Neural progenitor cell (in vitro differentiated cells): ENCODE measurements around the gene CDHR2. TPM values are rescaled to one million over a fixed set of nuclear protein-coding genes. Genes with fewer than 3 reads are reported as not detected.

Experiments used
- DNase-seq: peaks from one replicate; pipeline ENCODE4 v3.0.0-alpha.2; 2016; ENCODE audit warnings: low spot score
- H2AFZ ChIP-seq: fragments of 200-600 bp; sonication (generic); replicated peaks from 2 replicates; pipeline ENCODE4 v1.6.1; 2016; ENCODE audit warnings: antibody characterized with exemption
- H3F3A ChIP-seq: fragments of 200-600 bp; sonication (generic); 2 replicates; pipeline ENCODE4 v1.6.1; 2016; ENCODE audit warnings: antibody characterized with exemption, low read depth
- H3K27ac ChIP-seq: fragments of 200-600 bp; sonication (generic); 2 replicates; pipeline ENCODE4 v1.5.1; 2016; ENCODE audit warnings: mild to moderate bottlenecking
- H3K27me3 ChIP-seq: fragments of 200-600 bp; sonication (generic); 2 replicates; pipeline ENCODE4 v1.6.1; 2016; ENCODE audit warnings: mild to moderate bottlenecking, moderate library complexity
- H3K36me3 ChIP-seq: fragments of 200-600 bp; sonication (generic); 2 replicates; pipeline ENCODE4 v1.5.1; 2016
- H3K4me1 ChIP-seq: fragments of 200-600 bp; sonication (generic); 2 replicates; pipeline ENCODE4 v1.6.1; 2016; ENCODE audit warnings: mixed run types
- H3K4me2 ChIP-seq: fragments of 200-600 bp; sonication (generic); 2 replicates; pipeline ENCODE4 v1.6.1; 2016
- H3K4me3 ChIP-seq: fragments of 200-600 bp; sonication (generic); 2 replicates; pipeline ENCODE4 v1.5.1; 2016
- H3K79me2 ChIP-seq: fragments of 200-600 bp; sonication (generic); 2 replicates; pipeline ENCODE4 v1.6.1; 2016; ENCODE audit warnings: low read depth
- H3K9ac ChIP-seq: fragments of 200-600 bp; sonication (generic); 2 replicates; pipeline ENCODE4 v1.6.1; 2016
- H3K9me3 ChIP-seq: fragments of 200-600 bp; sonication (generic); 2 replicates; pipeline ENCODE4 v1.5.1; 2016; ENCODE audit warnings: low read depth
- H4K20me1 ChIP-seq: fragments of 200-600 bp; sonication (generic); 2 replicates; pipeline ENCODE4 v1.6.1; 2016; ENCODE audit warnings: low read depth
- H3K27ac Mint-ChIP-seq: 3 replicates; pipeline ENCODE4 v1.8.0; 2021; ENCODE audit warnings: mixed read lengths
- H3K27me3 Mint-ChIP-seq: 2 replicates; pipeline ENCODE4 v1.8.0; 2022; ENCODE audit warnings: low read depth, mild to moderate bottlenecking, inconsistent platforms, moderate library complexity, mixed read lengths; ENCODE audit not compliant: insufficient read depth
- H3K36me3 Mint-ChIP-seq: 3 replicates; pipeline ENCODE4 v1.8.0; 2021; ENCODE audit warnings: mixed read lengths
- H3K4me1 Mint-ChIP-seq: 3 replicates; pipeline ENCODE4 v1.8.0; 2021; ENCODE audit warnings: mixed read lengths
- H3K4me3 Mint-ChIP-seq: 3 replicates; pipeline ENCODE4 v1.8.0; 2021; ENCODE audit warnings: mild to moderate bottlenecking, moderate library complexity, mixed read lengths
- H3K9me3 Mint-ChIP-seq: 3 replicates; pipeline ENCODE4 v1.8.0; 2020; ENCODE audit warnings: mixed read lengths
- CTCF ChIP-seq: fragments of 200-600 bp; sonication (generic); IDR thresholded peaks from 2 replicates; pipeline ENCODE4 v1.5.1; 2017; ENCODE audit warnings: antibody characterized with exemption, mild to moderate bottlenecking
- EZH2 ChIP-seq: fragments of 200-600 bp; sonication (generic); IDR thresholded peaks from 2 replicates; pipeline ENCODE4 v1.6.1; 2017; ENCODE audit warnings: antibody characterized with exemption, mild to moderate bottlenecking, moderate library complexity
- EZH2phosphoT487 ChIP-seq: fragments of 200-600 bp; sonication (generic); IDR thresholded peaks from 2 replicates; pipeline ENCODE4 v1.6.1; 2017; ENCODE audit warnings: antibody characterized with exemption
- total RNA-seq: library from RNA; depleted of rRNA; stranded (reverse); fragments of >200 nt; gene quantifications from 2 replicates; pipeline ENCODE4 v1.2.3, GENCODE V29; 2015; ENCODE audit warnings: low replicate concordance

CDHR2 gene
- total RNA-seq, 1 donor from 2014 or later: not detected

DNA sequence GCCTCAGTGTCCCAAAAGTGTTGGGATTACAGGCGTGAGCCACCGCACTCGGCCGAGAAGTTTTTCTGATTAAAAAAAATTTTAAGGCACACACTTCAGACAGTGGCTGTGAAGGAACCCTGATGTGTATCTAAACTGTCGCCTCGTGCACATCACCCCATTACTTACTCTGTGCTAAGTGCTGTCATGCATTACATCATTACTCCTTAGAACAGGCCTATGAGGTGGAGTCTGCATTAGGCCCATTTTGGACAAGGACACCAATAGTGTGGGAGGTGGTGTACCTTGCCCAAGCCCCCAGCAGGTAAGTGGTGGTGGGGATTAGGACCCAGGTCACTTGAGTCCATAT is 3.8 kb upstream of the CDHR2 start:
- H3K9ac ChIP-seq: no peak overlapping the region
- peaks cover 14% of the 10 kb centered on the region for H3F3A ChIP-seq
- no peak for DNase-seq
- Mint-ChIP-seq H3K4me1 (peaks cover 28% of the 10 kb centered on the region), H3K36me3 (no peaks in the 10 kb centered on the region), H3K27ac (no peak overlapping the region), H3K4me3 (no peak overlapping the region), H3K27me3 (peaks cover 22% of the 10 kb centered on the region), H3K9me3 (no peaks in the 10 kb centered on the region)
- no peak overlapping the region for H3K27ac ChIP-seq
- H3K4me1 ChIP-seq: peaks cover 17% of the 10 kb centered on the region
- no peaks in the 10 kb centered on the region for H4K20me1 ChIP-seq
- no peaks in the 10 kb centered on the region for H3K36me3 ChIP-seq
- peaks cover 46% of the 10 kb centered on the region for H3K27me3 ChIP-seq
- no peak overlapping the region for H3K4me2 ChIP-seq
- no peak overlapping the region for H2AFZ ChIP-seq
- no peak for TF ChIP-seq EZH2
- no peak for TF ChIP-seq CTCF
- no peak for TF ChIP-seq EZH2phosphoT487
- H3K9me3 ChIP-seq: no peaks in the 10 kb centered on the region
- H3K4me3 ChIP-seq: no peak overlapping the region
- H3K79me2 ChIP-seq: no peaks in the 10 kb centered on the region

- Histone ChIP-seq H3K4me3 (no peak overlapping the region), H3K36me3 (no peaks in the 10 kb centered on the region), H3K9me3 (no peaks in the 10 kb centered on the region), H3K9ac (no peak overlapping the region), H4K20me1 (no peaks in the 10 kb centered on the region), H3F3A (peaks cover 14% of the 10 kb centered on the region), H3K4me1 (peaks cover 17% of the 10 kb centered on the region), H3K79me2 (no peaks in the 10 kb centered on the region), H3K27ac (no peak overlapping the region), H2AFZ (no peak overlapping the region), H3K27me3 (peaks cover 46% of the 10 kb centered on the region), H3K4me2 (no peak overlapping the region)
- no peak for TF ChIP-seq CTCF
- Mint-ChIP-seq H3K27me3 (peaks cover 17% of the 10 kb centered on the region), H3K27ac (no peak overlapping the region), H3K9me3 (no peaks in the 10 kb centered on the region), H3K4me3 (no peak overlapping the region), H3K4me1 (peaks cover 24% of the 10 kb centered on the region), H3K36me3 (no peaks in the 10 kb centered on the region)
- no peak for DNase-seq
These were observed 3.2 kb upstream of the CDHR2 start for GRCh38 chr5:176545737-176546509.

DNA sequence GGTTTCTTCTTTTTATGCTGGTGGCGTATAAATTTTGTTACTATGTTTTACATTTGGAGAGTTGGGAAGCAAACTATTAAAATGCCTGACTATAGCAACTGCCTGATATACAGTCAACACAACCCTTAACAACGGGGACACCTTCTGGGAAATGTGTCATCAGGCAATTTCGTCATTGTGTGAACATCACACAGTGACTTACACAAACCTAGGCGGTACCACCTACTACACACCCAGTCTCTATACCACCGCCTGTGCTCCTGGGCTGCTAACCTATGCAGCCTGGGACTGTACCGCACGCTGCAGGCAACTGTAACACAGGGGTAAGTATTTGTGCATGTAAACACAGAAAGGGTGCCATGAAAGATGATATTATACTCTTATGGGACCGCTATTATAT is 1.3 kb upstream of the CDHR2 start:
- no peaks in the 10 kb centered on the region for H3K36me3 ChIP-seq
- no peak overlapping the region for H2AFZ ChIP-seq
- Mint-ChIP-seq H3K9me3 (no peaks in the 10 kb centered on the region), H3K36me3 (no peaks in the 10 kb centered on the region), H3K27ac (no peak overlapping the region), H3K4me1 (peaks cover 17% of the 10 kb centered on the region), H3K4me3 (no peak overlapping the region), H3K27me3 (peaks cover 13% of the 10 kb centered on the region)
- no peak overlapping the region for H3K27ac ChIP-seq
- TF ChIP-seq EZH2phosphoT487 (no peak), EZH2 (no peak), CTCF (no peak)
- no peaks in the 10 kb centered on the region for H3K9me3 ChIP-seq
- H3K4me2 ChIP-seq: no peak overlapping the region
- no peak overlapping the region for H3K4me3 ChIP-seq
- peaks cover 33% of the 10 kb centered on the region for H3K27me3 ChIP-seq
- H3K79me2 ChIP-seq: no peaks in the 10 kb centered on the region
- no peak overlapping the region for H3K9ac ChIP-seq
- no peak for DNase-seq
- peaks cover under 1% of the 10 kb centered on the region for H3F3A ChIP-seq
- H4K20me1 ChIP-seq: no peaks in the 10 kb centered on the region
- H3K4me1 ChIP-seq: peaks cover 3% of the 10 kb centered on the region
